H9 (cell line): ENCODE measurements around the gene HCRT. TPM values are rescaled to one million over a fixed set of nuclear protein-coding genes. Genes with fewer than 3 reads are reported as not detected.

ENCODE experiments used
- DNase-seq: peaks from one replicate; pipeline ENCODE4 v3.0.0-alpha.2; 2017
- H2AFZ ChIP-seq: one replicate; pipeline ENCODE4 v1.6.1; 2013; ENCODE audit warnings: mild to moderate bottlenecking, low read length, control low read depth, moderate library complexity
- H2AK5ac ChIP-seq: 2 replicates; pipeline ENCODE4 v1.6.1; 2013; ENCODE audit warnings: low read length, control low read depth, mixed read lengths; ENCODE audit not compliant: insufficient read length
- H2BK120ac ChIP-seq: one replicate; pipeline ENCODE4 v1.6.1; 2013; ENCODE audit warnings: low read depth, mild to moderate bottlenecking, low read length, control low read depth, inconsistent platforms; ENCODE audit not compliant: poor library complexity, severe bottlenecking
- H2BK12ac ChIP-seq: 2 replicates; pipeline ENCODE4 v1.6.1; 2013; ENCODE audit warnings: low read length, control low read depth, mixed read lengths, low read depth; ENCODE audit not compliant: insufficient read length
- H2BK15ac ChIP-seq: 2 replicates; pipeline ENCODE4 v1.6.1; 2013; ENCODE audit warnings: low read depth, low read length, control low read depth
- H2BK20ac ChIP-seq: one replicate; pipeline ENCODE4 v1.6.1; 2013; ENCODE audit warnings: low read depth, mild to moderate bottlenecking, low read length, control low read depth, inconsistent platforms; ENCODE audit not compliant: poor library complexity, severe bottlenecking
- H2BK5ac ChIP-seq: 2 replicates; pipeline ENCODE4 v1.6.1; 2013; ENCODE audit warnings: low read length, control low read depth, mixed read lengths; ENCODE audit not compliant: insufficient read length
- H3K14ac ChIP-seq: 2 replicates; pipeline ENCODE4 v1.6.1; 2013; ENCODE audit warnings: low read length, control low read depth; ENCODE audit not compliant: insufficient read depth
- H3K18ac ChIP-seq: 2 replicates; pipeline ENCODE4 v1.6.1; 2013; ENCODE audit warnings: low read depth, mild to moderate bottlenecking, mixed read lengths, low read length, control low read depth; ENCODE audit not compliant: insufficient read length
- H3K23ac ChIP-seq: 2 replicates; pipeline ENCODE4 v1.6.1; 2013; ENCODE audit warnings: low read length, control low read depth, mixed read lengths, low read depth; ENCODE audit not compliant: insufficient read length
- H3K23me2 ChIP-seq: 2 replicates; pipeline ENCODE4 v1.6.1; 2013; ENCODE audit warnings: low read depth, mild to moderate bottlenecking, mixed read lengths, low read length, control low read depth; ENCODE audit not compliant: insufficient read length, poor library complexity, severe bottlenecking
- H3K27ac ChIP-seq: 2 replicates; pipeline ENCODE4 v1.5.1; 2013; ENCODE audit warnings: low read length, control low read depth, mixed read lengths, low read depth; ENCODE audit not compliant: insufficient read length
- H3K27me3 ChIP-seq: 2 replicates; pipeline ENCODE4 v1.6.1; 2013; ENCODE audit warnings: low read length, control low read depth, inconsistent platforms; ENCODE audit not compliant: insufficient read depth
- H3K4ac ChIP-seq: 2 replicates; pipeline ENCODE4 v1.6.1; 2013; ENCODE audit warnings: low read depth, mild to moderate bottlenecking, control low read depth, inconsistent platforms, low read length, moderate library complexity
- H3K4me1 ChIP-seq: 2 replicates; pipeline ENCODE4 v1.6.1; 2013; ENCODE audit warnings: low read length, control low read depth, inconsistent platforms; ENCODE audit not compliant: insufficient read depth
- H3K4me2 ChIP-seq: 2 replicates; pipeline ENCODE4 v1.6.1; 2013; ENCODE audit warnings: low read length, control low read depth, mixed read lengths; ENCODE audit not compliant: insufficient read length, insufficient read depth
- H3K56ac ChIP-seq: 2 replicates; pipeline ENCODE4 v1.6.1; 2013; ENCODE audit warnings: low read depth, mild to moderate bottlenecking, mixed read lengths, low read length, control low read depth; ENCODE audit not compliant: insufficient read length
- H3K79me1 ChIP-seq: 2 replicates; pipeline ENCODE4 v1.6.1; 2013; ENCODE audit warnings: low read depth, mild to moderate bottlenecking, moderate library complexity, low read length, control low read depth, inconsistent platforms; ENCODE audit not compliant: insufficient read depth, poor library complexity, severe bottlenecking
- H3K79me2 ChIP-seq: 2 replicates; pipeline ENCODE4 v1.6.1; 2013; ENCODE audit warnings: low read length, control low read depth, inconsistent platforms; ENCODE audit not compliant: insufficient read depth
- H3K9ac ChIP-seq: 2 replicates; pipeline ENCODE4 v1.6.1; 2013; ENCODE audit warnings: low read length, control low read depth, mixed read lengths; ENCODE audit not compliant: insufficient read length; ENCODE audit errors: extremely low read depth
- H3K9me3 ChIP-seq: one replicate; pipeline ENCODE4 v1.6.1; 2013; ENCODE audit warnings: low read depth, low read length, inconsistent platforms; ENCODE audit not compliant: control insufficient read depth
- H3T11ph ChIP-seq: one replicate; pipeline ENCODE4 v1.6.1; 2013; ENCODE audit warnings: mild to moderate bottlenecking, low read length, control low read depth, inconsistent platforms
- H4K20me1 ChIP-seq: one replicate; pipeline ENCODE4 v1.6.1; 2013; ENCODE audit not compliant: control insufficient read depth, insufficient read length, insufficient read depth
- H4K5ac ChIP-seq: 2 replicates; pipeline ENCODE4 v1.6.1; 2013; ENCODE audit warnings: low read depth, mild to moderate bottlenecking, mixed read lengths, low read length, control low read depth; ENCODE audit not compliant: insufficient read length
- H4K8ac ChIP-seq: replicated peaks from 2 replicates; pipeline ENCODE4 v1.6.1; 2013; ENCODE audit warnings: low read length, control low read depth, mixed read lengths, low read depth; ENCODE audit not compliant: insufficient read length
- H4K91ac ChIP-seq: 2 replicates; pipeline ENCODE4 v1.6.1; 2013; ENCODE audit warnings: low read depth, mild to moderate bottlenecking, moderate library complexity, mixed read lengths, low read length, control low read depth; ENCODE audit not compliant: insufficient read length
- H3K27ac Mint-ChIP-seq, 3 experiments: 2 replicates in 2 of 3; 3 replicates in 1 of 3; pipeline ENCODE4 v1.8.0; 2020 to 2021; ENCODE audit warnings: mixed read lengths in 3 of 3, mild to moderate bottlenecking in 1 of 3, moderate library complexity in 1 of 3
- H3K27me3 Mint-ChIP-seq: 2 replicates; pipeline ENCODE4 v1.8.0; 2021; ENCODE audit warnings: low read depth, mild to moderate bottlenecking, moderate library complexity, mixed read lengths
- H3K36me3 Mint-ChIP-seq, 3 experiments: 2 replicates in 2 of 3; 3 replicates in 1 of 3; pipeline ENCODE4 v1.8.0; 2020 to 2021; ENCODE audit warnings: low read depth in 3 of 3, mixed read lengths in 3 of 3; ENCODE audit not compliant: insufficient read depth in 1 of 3
- H3K4me1 Mint-ChIP-seq, 2 experiments: 2 replicates each; pipeline ENCODE4 v1.8.0; 2020; ENCODE audit warnings: mixed read lengths in 2 of 2
- H3K4me3 Mint-ChIP-seq, 2 experiments: 2 replicates in 1 of 2; 3 replicates in 1 of 2; pipeline ENCODE4 v1.8.0; 2020 to 2021; ENCODE audit warnings: mild to moderate bottlenecking in 2 of 2, mixed read lengths in 2 of 2, moderate library complexity in 1 of 2
- H3K9me3 Mint-ChIP-seq, 2 experiments: 2 replicates in 1 of 2; 3 replicates in 1 of 2; pipeline ENCODE4 v1.8.0; 2020; ENCODE audit warnings: mild to moderate bottlenecking in 2 of 2, mixed read lengths in 2 of 2, moderate library complexity in 1 of 2
- CTCF ChIP-seq: fragments of 200-600 bp; sonication (generic); conservative IDR thresholded peaks from 3 replicates; pipeline ENCODE4 v1.8.0; 2021; ENCODE audit warnings: antibody characterized with exemption, mild to moderate bottlenecking
- WGBS: extraction: QIAGEN DNeasy Blood & Tissue Kit; methylation state at CpG from one replicate; pipeline ENCODE4 v1.1.7; 2013; ENCODE audit warnings: missing lambda C conversion rate, low lambda C conversion rate, mixed read lengths; ENCODE audit not compliant: insufficient read length; ENCODE audit errors: extremely low coverage; 5-methylcytosine and 5-hydroxymethylcytosine counted together
- total RNA-seq: library from RNA; stranded (reverse); gene quantifications from 2 replicates; pipeline ENCODE4 v1.2.1, GENCODE V29; 2021

The HCRT gene
- total RNA-seq, 1 experiment from 2014 or later = not detected

GRCh38 chr17:42183741-42184711 lies 1.2 kb downstream of the HCRT start:
- H3K27me3 Mint-ChIP-seq = peaks cover 62% of the 10 kb centered on the region
- peaks cover 10% of the 10 kb centered on the region; the same call in 1 of the 2 replicates for H3K27me3 ChIP-seq

More at GRCh38 chr17:42183741-42184711, 1.2 kb downstream of the HCRT start:
- no peak overlapping the region for H3K56ac ChIP-seq
- peak; percentile 93 for DNase-seq
- no CpG with 5 or more reads among the region's 83 CpGs for WGBS
- Mint-ChIP-seq H3K27ac (no peak overlapping the region), H3K9me3 (no peaks in the 10 kb centered on the region; a peak in 1 of 5 replicates), H3K36me3 (no peaks in the 10 kb centered on the region), H3K4me3 (peak overlapping the region; percentile 71 to 81), H3K4me1 (peaks cover 18 to 51% of the 10 kb centered on the region in 2 experiments)
- H2BK20ac ChIP-seq = no peak overlapping the region
- H3K18ac ChIP-seq = no peak overlapping the region
- H3K14ac ChIP-seq = 0 out of 2 replicates have a peak overlapping the region, but pooled peaks have one; percentile 36
- no peak overlapping the region for H2BK5ac ChIP-seq
- no peak overlapping the region for H3K4ac ChIP-seq
- no peak overlapping the region for H4K91ac ChIP-seq
- H2BK15ac ChIP-seq = no peak overlapping the region
- no peak overlapping the region for H4K5ac ChIP-seq
- peaks cover 21% of the 10 kb centered on the region for H3K23me2 ChIP-seq
- no peaks in the 10 kb centered on the region for H3K79me2 ChIP-seq
- TF ChIP-seq CTCF = peak; percentile 93
- H2BK12ac ChIP-seq = no peak overlapping the region
- H3K4me2 ChIP-seq = peak overlapping the region; percentile 63
- no peak overlapping the region for H3K27ac ChIP-seq
- H4K8ac ChIP-seq = no peak overlapping the region
- H3T11ph ChIP-seq = no peak overlapping the region
- H3K9ac ChIP-seq = no peak overlapping the region
- no peak overlapping the region for H2AFZ ChIP-seq
- H3K4me1 ChIP-seq = peaks cover 3% of the 10 kb centered on the region; the same call in 1 of the 2 replicates
- H2AK5ac ChIP-seq = no peak overlapping the region
- no peaks in the 10 kb centered on the region for H3K9me3 ChIP-seq
- H2BK120ac ChIP-seq = no peak overlapping the region
- no peak overlapping the region for H3K23ac ChIP-seq
- no peaks in the 10 kb centered on the region for H4K20me1 ChIP-seq
- H3K79me1 ChIP-seq = no peaks in the 10 kb centered on the region
